ENCODE measurements around the gene RBM33.

The RBM33 gene

DNA sequence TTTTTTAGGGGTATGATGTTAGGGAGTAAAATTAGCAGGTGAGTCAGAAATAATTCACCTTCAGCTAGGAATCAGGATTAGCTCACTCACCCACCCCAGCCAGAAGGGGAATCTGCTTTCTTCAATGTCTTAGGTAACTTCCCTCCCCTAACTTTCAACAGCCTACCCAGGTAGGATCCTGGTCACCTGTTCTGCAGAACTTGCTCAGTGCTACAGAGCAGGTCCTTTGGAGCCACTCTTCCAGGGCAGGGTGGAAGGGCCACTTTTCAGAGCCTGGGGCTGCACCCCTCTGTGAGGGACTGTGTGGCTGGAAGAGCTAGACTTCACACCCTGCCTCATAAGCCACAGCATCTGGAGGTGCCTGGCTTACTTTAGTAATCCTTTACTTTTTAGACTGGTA is 109.7 kb downstream of the RBM33 start:
- H3K27ac ChIP-seq = no peak overlapping the region
- no peaks in the 10 kb centered on the region for H3K27me3 ChIP-seq (replicated peaks)
- no peak overlapping the region for H3K4me3 ChIP-seq (ENCODE audit: low read depth, low read length)
- TF ChIP-seq, protein P1, sequence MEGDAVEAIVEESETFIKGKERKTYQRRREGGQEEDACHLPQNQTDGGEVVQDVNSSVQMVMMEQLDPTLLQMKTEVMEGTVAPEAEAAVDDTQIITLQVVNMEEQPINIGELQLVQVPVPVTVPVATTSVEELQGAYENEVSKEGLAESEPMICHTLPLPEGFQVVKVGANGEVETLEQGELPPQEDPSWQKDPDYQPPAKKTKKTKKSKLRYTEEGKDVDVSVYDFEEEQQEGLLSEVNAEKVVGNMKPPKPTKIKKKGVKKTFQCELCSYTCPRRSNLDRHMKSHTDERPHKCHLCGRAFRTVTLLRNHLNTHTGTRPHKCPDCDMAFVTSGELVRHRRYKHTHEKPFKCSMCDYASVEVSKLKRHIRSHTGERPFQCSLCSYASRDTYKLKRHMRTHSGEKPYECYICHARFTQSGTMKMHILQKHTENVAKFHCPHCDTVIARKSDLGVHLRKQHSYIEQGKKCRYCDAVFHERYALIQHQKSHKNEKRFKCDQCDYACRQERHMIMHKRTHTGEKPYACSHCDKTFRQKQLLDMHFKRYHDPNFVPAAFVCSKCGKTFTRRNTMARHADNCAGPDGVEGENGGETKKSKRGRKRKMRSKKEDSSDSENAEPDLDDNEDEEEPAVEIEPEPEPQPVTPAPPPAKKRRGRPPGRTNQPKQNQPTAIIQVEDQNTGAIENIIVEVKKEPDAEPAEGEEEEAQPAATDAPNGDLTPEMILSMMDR (IDR thresholded peaks at IDR 0.05; ENCODE audit: low read depth, low read length, missing control alignments) = no peak
- DNase-seq = no peak
- in situ Hi-C loops (cut with HindIII; ENCODE audit: low pct_ligation_motif_present, low sequenced_read_pairs) = no loop called here
- no peaks in the 10 kb centered on the region for H3K36me3 ChIP-seq (replicated peaks)

DNA sequence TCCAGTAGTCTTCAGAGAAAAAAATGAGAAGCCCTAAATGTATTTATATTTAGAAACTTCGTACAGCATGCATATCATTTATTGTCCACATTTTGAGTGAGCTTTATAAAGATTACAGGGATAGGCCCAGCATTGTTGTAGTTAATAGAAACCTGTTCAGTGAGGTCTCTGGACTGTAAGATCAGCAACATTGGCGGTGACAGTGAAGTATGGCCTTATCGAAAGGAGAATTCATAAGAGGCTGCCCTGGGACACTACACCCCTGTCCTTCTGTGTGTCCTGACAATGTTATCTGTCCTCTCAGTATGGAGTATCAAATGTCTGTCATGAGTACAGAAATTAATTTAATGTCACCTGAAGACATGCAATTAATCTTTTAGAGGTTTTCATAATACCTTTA is 110.6 kb downstream of the RBM33 start:
- TF ChIP-seq, protein P1 (IDR thresholded peaks at IDR 0.05; ENCODE audit: low read depth, low read length, missing control alignments) = no peak
- in situ Hi-C loops (cut with HindIII; ENCODE audit: low pct_ligation_motif_present, low sequenced_read_pairs) = no loop called here
- H3K27me3 ChIP-seq (replicated peaks) = no peaks in the 10 kb centered on the region
- H3K36me3 ChIP-seq (replicated peaks) = peaks cover 1% of the 10 kb centered on the region
- H3K27ac ChIP-seq = no peak overlapping the region
- DNase-seq = no peak
- H3K4me3 ChIP-seq (ENCODE audit: low read depth, low read length) = no peak overlapping the region

DNA sequence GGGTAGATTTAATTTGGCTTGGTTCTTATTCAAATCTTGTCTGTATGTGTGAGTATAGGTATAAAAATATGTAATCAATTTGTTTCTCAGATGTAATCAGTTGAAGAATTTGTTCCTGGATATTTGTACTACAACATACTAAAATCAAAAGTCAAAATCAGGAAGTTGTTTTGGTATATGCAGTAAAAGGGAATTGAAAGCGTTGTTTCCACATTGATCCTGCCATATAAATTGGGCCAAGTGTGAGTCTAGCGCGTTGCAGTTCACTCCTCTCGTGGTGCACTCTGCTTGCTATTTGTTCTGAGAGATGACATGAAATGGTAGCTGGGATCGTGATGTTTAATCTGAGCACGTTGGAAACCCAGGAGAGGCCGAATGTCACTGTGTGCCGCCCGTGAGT is 111.9 kb downstream of the RBM33 start:
- in situ Hi-C loops (cut with HindIII; ENCODE audit: low pct_ligation_motif_present, low sequenced_read_pairs) = no loop called here
- no peak for DNase-seq
- TF ChIP-seq, protein P1 (IDR thresholded peaks at IDR 0.05; ENCODE audit: low read depth, low read length, missing control alignments) = no peak

DNA sequence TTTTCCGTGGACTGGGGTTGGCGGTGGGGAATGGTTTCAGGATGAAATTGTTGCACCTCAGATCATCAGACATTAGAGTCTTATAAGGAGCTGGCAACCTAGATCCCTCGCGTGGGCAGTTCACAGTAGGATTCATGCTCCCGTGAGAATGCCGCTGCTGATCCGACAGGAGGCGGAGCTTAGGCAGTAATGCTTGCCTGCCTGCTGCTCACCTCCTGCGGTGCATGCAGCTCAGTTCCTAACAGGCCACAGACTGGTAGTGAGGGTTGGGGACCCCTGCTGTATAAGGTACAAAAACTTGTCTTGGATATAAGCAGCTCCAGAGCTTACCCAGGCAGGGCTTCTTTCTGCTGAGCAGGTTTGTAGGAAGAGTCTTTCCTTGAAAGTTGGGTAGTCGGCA is 113.9 kb downstream of the RBM33 start:
- TF ChIP-seq, protein P1 (IDR thresholded peaks at IDR 0.05; ENCODE audit: low read depth, low read length, missing control alignments) = no peak
- H3K4me3 ChIP-seq (ENCODE audit: low read depth, low read length) = no peak overlapping the region
- H3K27me3 ChIP-seq (replicated peaks) = no peaks in the 10 kb centered on the region
- H3K36me3 ChIP-seq (replicated peaks) = peaks cover 5% of the 10 kb centered on the region
- in situ Hi-C loops (cut with HindIII; ENCODE audit: low pct_ligation_motif_present, low sequenced_read_pairs) = no loop called here
- peak; percentile 36 for DNase-seq
- no peak overlapping the region for H3K27ac ChIP-seq

More for the DNA sequence above, 111.9 kb downstream of the RBM33 start:
- Histone ChIP-seq H3K27me3 (replicated peaks) (no peaks in the 10 kb centered on the region), H3K27ac (no peak overlapping the region), H3K4me3 (ENCODE audit: low read depth, low read length) (no peak overlapping the region), H3K36me3 (replicated peaks) (peaks cover 5% of the 10 kb centered on the region)

DNA sequence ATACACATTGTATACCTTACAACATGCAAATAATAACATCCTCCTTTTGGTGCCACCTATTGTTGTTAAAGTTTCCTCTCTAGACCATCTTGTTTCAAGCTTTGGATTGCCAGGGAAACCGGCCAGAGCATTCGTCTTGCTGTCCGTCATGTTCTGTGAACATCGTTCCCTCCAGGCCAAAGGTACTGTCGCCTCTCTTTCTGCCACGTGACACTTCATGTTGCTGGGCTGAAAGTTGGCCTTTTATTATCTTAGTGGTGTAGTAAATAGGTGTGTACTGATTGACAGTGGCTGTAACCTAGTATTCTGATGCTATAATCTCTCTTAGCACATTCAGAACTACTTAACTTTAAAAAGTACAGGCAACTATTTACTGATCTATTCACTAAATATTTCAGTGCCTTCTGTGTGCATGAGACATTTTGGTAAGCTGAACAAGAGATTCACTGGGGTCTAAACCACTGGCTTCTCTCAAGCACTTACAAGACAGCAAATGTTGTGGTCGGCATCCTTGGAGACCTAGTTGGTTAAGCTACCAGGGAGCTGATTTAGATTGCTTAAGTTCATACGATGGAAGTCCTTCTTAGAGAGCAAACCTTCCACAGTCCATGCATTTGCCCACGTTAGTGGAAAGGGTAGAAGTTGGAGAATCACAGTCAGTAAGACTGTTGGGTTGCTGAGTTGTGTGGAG is 115.4 kb downstream of the RBM33 start:
- DNase-seq = no peak
- Histone ChIP-seq H3K36me3 (replicated peaks) (peaks cover 5% of the 10 kb centered on the region), H3K27ac (no peak overlapping the region), H3K27me3 (replicated peaks) (no peaks in the 10 kb centered on the region), H3K4me3 (ENCODE audit: low read depth, low read length) (no peak overlapping the region)
- in situ Hi-C loops (cut with HindIII; ENCODE audit: low pct_ligation_motif_present, low sequenced_read_pairs) = no loop called here
- TF ChIP-seq, protein P1 (IDR thresholded peaks at IDR 0.05; ENCODE audit: low read depth, low read length, missing control alignments) = no peak

DNA sequence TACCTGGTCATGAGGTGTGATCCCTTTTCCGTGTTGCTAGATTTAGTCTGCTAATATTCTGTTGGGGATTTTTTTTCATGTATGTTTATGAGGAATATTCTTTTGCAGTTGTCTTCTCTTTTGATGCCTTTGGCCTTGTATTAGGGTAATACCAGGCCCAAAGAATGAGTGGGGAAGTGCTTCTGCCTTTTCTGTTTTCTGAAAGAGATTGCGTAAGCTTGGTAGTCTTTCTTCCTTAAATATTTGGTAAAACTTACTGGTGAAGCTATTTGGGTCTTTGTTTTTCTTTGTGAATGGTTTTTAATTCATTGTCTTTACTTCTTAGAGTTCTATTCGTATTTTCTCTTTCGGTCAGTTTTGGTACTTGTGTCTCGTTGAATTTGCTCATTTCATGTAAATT is 116.7 kb downstream of the RBM33 start:
- DNase-seq = no peak
- TF ChIP-seq, protein P1 (IDR thresholded peaks at IDR 0.05; ENCODE audit: low read depth, low read length, missing control alignments) = no peak
- H3K27ac ChIP-seq = no peak overlapping the region
- peaks cover 5% of the 10 kb centered on the region for H3K36me3 ChIP-seq (replicated peaks)
- H3K27me3 ChIP-seq (replicated peaks) = no peaks in the 10 kb centered on the region
- in situ Hi-C loops (cut with HindIII; ENCODE audit: low pct_ligation_motif_present, low sequenced_read_pairs) = no loop called here
- H3K4me3 ChIP-seq (ENCODE audit: low read depth, low read length) = no peak overlapping the region
